ENCODE measurements around the gene ARHGAP35. TPM values are rescaled to one million over a fixed set of nuclear protein-coding genes. Genes with fewer than 3 reads are reported as not detected.

The ARHGAP35 gene
- total RNA-seq = 34.2 and 39.7 TPM in 2 replicates

GRCh38 chr19:46860846-46861690 is at the start of gene ARHGAP35:
TSS of gene ARHGAP35 (plus strand) at chr19:46860997. CDS start at chr19:46918676, 57,679 bp downstream.

GRCh38 chr19:46850228-46851203 is 10.3 kb upstream of the ARHGAP35 start, which contains the start of gene AP2S1:
TSS of gene AP2S1 (minus strand) at chr19:46850846. CDS start at chr19:46850766, 80 bp downstream.

Other genes starting within 250 kb of the ARHGAP35 start
- gene PTGIR, start 235.9 kb upstream of the ARHGAP35 start, total RNA-seq = 0.86 and 3.7 TPM in 2 replicates
- not detected in 2 replicates for gene GNG8, start 224.8 kb upstream of the ARHGAP35 start, total RNA-seq
- 0.14 and 1.2 TPM in 2 replicates for gene DACT3, start 199.8 kb upstream of the ARHGAP35 start, total RNA-seq
- gene PRKD2, start 143.9 kb upstream of the ARHGAP35 start, total RNA-seq = 31.7 and 33.1 TPM in 2 replicates
- gene FKRP, start 114.9 kb upstream of the ARHGAP35 start, total RNA-seq = 18.2 and 20.4 TPM in 2 replicates
- gene STRN4, start 114.5 kb upstream of the ARHGAP35 start, total RNA-seq = 67.9 and 69.9 TPM in 2 replicates
- 63.4 and 77.5 TPM in 2 replicates for gene SLC1A5, start 72.4 kb upstream of the ARHGAP35 start, total RNA-seq
- 179 and 185 TPM in 2 replicates for gene AP2S1, start 10.2 kb upstream of the ARHGAP35 start, total RNA-seq
- gene NPAS1, start 158.8 kb downstream of the ARHGAP35 start, total RNA-seq = 0.07 TPM in 1 of 2 replicates, not detected in the other
- 21.5 and 27.2 TPM in 2 replicates for gene TMEM160, start 187.6 kb downstream of the ARHGAP35 start, total RNA-seq

Measured in thoracic aorta endothelial cell (primary cell).